GM21529 (cell line): ENCODE results near the gene RHOD.

Source experiments
- ATAC-seq: cut with Tn5 transposase; IDR thresholded peaks from one replicate; pipeline ENCODE4 v1.9.1; 2021; ENCODE audit not compliant: unreplicated experiment

Gene RHOD

DNA sequence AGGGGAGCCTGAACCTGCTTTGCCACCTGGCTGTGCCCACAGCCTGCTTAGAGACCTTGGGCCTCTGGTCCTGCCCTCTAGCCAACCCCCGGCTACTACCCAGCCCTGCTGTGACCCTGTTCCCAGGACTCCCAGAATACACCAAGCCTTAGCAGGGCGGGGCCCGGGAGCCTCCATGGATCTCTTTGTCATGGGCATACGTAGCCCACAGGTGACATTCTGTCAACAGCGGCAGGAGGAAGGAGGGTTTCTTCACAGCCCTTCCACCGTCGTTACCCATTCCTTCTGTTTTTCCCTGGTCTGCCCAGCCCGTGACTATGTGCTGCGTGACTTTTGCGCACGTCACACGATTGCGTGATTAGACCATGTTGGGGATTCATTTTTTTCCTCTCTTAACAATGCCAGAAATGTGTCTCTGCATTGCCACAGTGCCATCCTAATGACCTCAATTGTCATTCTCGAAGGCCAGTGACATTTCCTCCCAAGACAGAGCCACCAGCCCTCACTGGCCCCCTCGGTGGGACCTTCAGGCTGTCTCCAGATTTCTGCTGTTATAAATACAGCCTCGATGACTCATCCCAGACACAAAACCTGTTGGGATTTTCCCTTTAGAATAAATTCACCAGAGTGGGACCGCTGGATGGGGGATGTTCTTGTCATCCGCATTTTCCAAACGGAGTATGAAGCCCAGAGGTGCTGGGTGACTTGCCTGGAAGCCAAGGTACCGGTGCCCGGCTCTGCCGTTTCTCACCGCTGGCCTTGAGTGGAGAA lies 24.7 kb upstream of the RHOD start:
- ATAC-seq, result no peak

DNA sequence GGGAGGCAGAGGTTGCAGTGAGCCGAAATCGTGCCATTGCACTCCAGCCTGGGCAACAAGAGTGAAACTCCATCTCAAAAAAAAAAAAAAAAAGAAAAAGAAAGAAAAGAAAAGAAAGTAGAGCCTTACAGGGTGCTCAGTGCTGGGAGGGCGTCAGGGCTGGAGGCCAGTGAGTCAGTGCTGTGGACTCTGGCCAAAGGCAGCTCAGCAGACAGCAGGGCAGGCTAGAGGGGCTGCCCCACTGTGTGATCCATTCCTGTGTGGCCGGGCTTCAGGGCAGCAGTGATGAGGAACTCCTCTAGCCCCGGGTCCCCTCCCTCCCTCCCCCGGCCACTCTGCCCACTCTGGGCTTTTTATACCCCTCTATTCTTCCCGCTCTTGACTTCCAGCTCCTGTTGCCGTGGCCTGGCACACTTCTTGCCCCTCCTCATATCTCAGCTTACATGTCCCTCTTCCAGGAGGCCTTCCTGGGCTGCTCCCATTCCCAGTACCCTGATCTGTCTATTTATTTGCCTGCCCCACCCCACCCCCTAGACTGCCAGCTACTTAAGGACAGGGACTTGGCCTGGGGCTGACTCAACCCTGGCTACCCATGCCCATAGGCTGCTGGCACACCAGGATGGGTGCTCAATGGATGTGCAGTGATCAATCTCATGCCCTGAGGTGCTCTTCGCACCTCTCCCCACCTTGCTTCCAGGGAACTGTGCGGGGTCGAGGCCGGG lies 23.7 kb upstream of the RHOD start:
- no peak for ATAC-seq

DNA sequence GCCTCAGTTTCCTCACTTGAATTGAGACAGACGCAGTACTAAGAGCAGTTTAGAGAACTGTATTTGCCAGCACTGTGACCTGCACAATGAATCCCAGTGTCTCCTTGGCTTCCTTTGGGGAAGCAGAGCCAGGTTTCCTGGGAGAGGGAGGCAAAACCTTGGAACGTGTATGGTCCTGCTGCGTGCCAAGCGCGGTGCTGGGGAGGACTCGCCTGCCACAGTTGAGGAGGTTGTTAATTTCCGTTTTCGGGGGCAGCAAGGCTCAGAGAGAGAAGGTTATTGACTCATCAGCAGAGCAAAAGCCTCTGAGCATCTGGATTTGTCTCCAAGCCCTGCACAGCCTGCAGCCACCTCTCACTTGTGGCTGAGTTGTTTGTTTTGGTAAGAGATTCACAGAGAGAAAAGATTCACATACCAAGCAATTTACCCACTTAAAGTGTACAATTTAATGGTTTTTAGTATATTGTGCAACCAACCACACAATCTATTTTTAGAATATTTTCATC lies 22.9 kb upstream of the RHOD start:
- no peak for ATAC-seq

DNA sequence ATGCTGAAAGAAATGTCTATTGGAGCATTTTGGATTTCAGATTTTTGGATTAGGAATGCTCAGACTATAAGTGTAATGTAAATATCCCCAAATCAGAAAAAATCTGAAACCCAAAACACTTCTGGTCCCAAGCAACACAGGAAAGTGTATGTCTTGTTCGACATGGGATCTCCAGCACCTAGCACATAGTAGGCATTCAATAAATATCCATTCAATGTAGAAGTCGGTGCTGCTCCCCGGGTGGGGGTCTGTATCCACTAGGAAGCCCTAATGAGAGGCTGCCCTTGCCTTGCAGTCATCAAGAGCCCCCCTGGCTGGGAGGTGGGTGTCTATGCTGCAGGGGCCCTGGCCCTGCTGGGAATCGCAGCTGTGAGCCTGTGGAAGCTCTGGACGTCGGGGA lies 22.3 kb upstream of the RHOD start:
- no peak for ATAC-seq

DNA sequence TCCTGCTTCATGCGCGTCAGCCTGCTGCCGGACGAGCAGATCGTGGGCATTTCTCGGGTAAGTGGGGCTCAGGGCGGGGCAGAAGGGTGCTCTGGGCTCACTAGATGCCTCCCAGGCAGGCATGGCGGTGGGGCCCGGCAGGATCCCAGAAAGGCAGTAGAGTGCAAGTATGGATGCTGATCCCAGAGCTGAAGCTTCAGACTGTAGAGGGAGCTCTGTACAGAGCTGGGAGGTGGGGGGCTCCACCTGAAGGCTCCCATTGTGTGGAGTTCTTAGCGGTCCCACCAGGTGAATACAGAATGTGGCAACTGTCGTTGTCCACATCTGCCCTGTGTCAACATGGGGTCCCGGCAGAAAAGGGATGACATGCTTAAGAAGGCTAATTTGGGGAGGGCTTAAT lies 16.5 kb upstream of the RHOD start:
- ATAC-seq, result no peak

DNA sequence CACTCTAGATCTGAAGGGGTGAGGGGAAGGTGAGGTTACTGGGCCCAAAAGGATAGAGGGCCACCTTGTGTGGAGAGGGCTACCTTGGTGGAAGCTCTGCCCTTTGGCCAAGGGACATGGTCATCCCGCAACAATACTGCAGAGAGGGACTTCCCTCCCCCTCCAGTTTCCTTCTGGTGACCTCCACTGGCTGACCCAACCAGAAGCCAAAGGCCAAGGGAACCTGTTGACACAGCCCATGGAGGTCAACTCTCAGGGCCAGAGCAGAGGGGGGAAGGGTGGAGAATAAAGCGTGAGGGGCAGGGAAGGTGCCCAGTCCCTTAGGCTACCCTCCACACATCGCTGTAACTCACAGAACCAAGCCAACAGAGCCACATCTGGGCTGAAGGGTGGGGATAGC lies 15.0 kb upstream of the RHOD start:
- no peak for ATAC-seq

DNA sequence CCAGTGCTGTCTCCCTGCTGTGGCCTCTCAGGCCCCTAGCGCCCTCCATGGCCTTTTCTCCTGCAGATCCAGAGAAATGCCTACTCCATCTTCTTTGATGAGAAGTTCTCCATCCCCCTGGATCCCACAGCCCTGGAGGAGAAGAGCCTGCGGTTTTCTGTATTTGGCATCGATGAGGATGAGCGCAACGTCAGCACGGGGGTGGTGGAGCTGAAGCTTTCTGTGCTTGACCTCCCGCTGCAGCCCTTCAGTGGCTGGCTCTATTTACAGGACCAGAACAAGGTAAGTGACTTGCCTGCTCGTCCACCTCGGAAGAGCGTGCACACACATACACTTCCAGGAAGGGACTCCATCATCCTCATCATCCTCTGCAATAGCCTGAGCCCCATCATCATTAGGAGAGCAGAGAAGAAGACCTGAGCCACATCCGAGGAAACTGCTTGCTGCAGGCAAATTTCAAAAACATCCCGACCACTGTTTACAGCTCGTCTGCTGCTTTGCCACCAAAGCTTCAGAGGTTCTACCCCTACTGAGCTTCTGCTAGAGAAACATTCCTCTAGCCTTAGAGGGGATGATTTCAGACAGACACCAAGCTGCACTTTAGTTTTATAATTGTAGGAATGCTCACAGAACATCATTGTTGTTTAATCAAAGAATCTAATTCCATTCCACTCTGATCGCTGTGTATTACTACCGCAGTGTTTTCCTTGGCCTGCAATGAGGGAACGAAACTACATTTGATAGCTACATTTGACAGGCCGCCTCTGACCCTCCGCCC lies 12.9 kb upstream of the RHOD start:
- ATAC-seq, result no peak

DNA sequence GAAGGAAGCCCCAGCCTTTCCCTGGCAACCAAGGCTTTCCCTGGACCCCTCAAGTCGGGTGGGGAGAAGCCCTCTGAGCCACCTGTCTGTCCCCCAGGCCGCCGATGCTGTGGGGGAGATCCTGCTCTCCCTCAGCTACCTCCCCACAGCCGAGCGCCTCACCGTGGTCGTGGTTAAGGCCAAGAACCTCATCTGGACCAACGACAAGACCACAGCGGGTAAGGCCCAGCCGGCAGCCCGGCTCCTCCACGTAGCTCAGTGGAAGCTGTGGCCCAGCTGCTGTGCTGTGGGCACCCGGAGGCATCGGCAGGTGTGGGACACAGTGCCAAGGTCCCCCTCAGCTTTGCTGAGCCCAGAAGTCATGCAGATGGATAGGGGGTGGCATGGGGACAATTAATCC lies 12.2 kb upstream of the RHOD start:
- ATAC-seq, result no peak

DNA sequence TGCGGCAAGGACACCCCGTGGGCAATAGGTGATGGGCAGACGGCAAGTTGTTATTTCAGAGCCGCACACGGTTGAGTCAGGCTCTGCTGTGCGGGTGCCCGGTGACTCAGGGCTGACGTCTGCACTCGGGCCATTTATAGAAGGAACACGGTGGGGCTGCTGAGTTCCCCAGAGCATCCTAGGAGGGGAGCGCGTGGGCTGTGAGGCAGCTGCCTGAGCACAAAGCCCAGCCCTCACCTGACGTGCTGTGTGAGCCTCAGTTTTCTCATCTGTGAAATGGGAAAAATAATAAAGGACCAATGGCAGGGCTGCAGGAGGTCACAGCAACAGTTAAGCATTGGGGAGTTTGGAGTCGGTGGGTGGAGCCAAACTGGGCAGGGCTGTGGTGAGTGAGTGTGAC lies 11.3 kb upstream of the RHOD start:
- ATAC-seq, result no peak

DNA sequence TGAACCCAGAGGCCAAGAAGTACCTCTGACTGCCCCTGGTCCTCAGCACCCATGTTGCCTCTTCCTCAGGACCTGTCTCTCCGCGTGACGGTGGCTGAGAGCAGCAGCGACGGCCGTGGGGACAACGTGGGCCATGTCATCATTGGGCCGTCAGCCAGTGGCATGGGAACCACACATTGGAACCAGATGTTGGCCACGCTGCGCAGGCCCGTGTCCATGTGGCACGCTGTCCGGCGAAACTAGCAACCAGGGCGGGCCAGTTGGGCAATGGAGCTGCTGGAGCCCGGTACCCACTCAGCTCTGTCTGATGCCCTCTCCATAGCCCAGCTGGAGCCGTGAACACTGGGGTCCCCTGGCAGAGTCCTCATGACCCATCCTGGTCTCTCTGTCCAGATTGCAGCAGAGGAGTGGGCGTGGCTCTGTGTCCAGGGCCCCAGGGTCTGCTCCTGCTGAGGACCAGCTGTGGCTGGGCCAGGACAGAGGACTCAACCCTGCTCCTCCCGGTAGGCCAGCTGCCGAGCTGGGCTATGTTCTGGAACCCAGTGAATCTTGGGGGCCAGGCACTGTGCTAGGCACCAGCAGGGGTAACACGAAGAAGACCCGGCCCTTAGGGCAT lies 8.0 kb upstream of the RHOD start:
- no peak for ATAC-seq

DNA sequence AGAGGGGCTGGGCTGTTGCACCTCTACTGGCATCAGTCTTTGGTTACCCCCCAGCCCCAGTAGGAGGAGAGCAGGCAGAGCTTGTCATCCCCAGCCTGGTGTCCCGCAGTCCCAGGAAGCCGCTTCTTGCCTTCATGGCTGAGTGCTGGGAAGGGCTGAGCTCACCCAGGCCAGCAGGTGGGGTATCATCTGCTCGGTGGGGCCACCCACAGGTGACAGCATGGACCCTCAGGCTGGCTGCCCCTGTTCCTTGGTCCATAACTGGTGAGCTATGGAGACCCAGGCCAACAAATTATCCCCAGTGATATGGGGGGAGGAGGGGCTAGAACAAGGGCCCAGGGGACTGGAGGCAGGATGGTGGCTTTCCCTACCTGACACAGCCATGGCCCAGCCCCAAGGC lies 6.5 kb upstream of the RHOD start:
- no peak for ATAC-seq

DNA sequence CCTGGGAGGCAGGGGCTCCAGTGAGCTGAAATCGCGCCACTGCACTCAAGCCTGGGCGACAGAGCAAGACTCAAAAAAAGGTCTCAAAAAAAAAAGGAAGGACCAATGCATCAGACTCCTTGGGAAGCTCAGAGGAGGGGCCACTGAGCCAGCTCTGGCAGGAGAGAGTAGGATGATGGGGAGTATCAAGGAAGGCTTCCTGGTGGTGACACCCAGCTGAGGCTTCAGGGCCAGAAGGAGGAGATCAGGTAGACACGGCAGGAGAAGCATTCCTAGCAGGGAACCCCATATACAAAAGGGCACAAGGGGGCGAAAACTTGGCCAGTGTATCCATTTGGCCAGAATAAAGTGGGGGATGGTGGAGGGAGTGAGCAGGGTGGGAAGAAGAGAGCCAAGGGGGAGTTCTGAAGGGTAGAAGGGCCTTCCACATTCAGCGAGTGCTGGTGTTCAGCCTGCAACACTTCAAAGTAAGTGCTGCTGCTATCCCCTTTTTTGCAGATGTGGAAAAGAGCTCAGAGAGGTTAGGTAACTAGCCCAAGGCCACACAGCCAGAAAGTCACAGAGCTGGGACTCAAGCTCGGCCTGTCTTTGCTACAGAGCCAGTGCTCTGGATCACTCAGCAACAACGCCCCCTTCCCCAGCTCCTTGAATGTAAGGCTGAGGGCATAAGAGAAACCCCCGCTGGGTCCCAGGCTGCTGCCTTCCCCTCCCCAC lies 5.3 kb upstream of the RHOD start:
- no peak for ATAC-seq

DNA sequence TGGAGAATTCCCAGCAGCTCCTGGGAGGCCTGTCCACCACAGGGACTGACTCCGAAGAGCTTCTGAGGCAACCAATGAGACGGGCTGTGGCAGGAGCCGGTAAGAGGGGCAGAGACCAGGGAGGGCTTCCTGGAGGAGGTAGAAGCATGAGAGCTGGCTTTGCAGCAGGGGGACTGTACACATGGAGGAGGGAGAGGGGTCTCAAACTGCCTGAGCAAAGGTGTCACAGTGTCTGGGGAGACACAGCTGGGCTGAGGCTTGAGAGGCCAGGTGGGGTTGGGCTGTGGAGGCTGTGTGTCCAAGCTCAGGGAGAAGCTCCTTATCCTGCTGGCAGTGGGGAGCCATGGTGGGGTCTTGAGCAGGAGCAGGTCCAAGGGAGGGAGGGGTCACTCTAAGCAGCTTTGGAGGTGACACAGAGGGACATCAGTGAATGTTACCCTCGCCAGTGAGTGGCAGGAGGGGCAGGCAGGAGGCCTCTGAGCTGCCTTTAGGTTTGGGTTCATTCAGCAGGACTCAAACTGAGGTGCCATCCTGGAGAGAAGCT lies 4.6 kb upstream of the RHOD start:
- ATAC-seq, result no peak

DNA sequence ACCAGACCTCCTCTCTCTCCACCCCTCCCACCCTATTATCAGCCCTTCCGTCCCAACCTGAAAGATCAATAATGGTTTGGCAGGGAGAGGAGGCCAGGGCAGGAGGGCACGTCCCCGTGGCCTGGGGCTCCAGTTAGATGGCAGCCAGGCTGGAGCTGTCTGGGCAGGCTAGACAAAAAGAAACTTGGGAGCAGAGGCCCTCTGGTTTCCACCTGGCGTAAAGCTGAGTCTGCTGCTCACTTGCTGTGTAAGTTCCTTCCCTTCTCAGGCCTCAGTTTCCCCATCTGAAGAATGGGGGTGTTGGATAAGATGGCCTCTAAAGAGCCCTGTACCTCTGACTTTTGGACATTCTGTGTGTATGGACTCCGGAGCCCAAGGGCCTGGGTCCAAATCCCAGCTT lies 3.8 kb upstream of the RHOD start:
- ATAC-seq, result no peak

DNA sequence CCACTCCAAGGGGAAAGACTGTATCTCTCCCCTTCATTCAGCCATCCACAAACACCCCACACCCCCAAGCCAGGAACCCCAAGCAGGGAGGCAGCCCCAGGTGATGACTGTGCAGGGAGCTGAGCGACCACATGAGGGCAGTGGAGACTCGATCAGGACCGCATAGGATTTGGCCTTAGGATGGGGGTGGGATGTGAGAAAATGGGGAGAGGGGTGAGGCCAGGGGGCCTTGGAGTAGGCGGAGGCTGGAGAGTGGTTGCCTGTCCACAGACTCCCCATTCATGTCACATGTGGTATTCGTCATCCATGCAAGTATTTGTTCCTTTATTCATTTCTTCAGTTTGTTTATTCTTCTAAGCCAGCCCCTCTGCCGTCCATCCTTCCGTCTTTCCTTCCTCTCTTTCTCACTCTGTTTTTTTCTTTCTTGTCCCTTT lies 2.7 kb upstream of the RHOD start:
- no peak for ATAC-seq

DNA sequence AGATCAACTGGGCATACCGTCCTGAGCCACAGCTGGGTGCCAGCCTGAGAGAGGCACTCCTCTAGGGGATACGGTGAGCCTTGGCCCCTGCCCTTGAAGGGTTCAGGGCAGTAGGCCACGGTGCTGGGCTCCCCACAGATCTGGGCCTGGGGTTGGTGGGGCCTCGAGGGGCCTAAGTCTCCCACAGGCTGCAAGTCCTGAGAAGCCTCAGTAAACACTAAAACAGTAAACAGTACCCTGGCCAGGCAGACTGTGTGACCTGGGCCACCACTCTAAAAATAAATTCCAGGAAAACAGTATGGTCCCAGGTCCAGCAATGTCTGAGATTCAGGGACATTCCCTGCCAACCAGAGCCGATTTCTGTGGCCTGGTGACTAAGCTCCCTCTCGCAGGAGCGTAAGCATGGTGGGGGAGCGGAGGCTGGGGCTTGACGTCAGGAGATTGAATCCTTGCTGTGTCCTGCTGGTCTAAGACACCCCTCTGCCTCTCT lies 2.3 kb upstream of the RHOD start:
- ATAC-seq, result no peak

DNA sequence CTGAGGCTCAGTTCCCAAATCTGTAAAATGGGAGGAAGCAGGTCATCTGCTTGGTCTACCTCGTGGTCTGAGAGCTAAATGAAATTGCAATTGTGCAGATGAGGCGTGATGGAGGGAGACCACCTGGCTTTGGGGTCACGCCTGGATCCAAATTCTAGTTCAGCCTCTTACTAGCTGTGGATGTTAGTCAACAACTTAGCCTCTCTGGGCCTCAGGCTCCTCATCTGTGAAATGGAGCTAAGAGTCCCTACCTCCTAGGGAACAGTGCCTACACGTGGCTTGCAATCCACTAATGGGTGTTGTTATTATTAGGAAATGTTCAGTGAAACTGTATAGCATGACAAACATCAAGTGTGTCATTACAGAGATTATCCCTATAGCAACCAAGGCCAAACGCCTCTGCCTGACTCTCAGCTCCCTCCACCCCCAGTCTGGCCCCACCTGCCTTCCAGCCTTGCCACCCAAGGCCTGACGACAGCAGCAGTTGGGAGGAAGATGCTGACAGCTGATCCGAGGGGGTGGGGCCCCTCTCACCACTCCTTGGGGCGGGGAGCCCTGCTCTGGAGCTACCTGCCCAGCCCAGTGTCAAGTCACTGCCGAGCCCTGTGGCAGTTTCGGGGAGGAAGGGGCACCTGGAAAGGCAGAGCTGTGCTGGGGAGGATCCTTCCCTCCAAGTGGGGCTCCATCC lies 1.7 kb upstream of the RHOD start:
- ATAC-seq, result no peak

DNA sequence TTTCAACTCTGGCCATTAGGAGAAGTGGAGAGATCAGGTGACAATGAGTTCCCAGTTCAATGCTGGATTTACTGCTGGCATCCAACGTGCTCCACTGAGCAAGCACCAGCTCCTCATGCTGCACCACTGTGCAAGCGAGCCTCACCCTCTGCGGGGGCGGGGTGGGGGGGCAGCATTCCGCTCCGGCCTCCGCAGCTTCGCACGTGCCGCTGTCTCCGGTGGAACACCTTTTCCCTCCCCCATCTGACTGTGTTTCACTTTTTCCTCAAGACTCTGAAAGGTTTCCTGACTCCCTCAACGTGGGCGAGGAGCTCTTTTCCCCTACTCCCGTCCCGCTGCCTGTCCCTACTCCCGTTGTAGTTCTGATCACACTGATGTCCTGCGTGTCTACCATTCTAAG lies 835 bp upstream of the RHOD start:
- no peak for ATAC-seq

DNA sequence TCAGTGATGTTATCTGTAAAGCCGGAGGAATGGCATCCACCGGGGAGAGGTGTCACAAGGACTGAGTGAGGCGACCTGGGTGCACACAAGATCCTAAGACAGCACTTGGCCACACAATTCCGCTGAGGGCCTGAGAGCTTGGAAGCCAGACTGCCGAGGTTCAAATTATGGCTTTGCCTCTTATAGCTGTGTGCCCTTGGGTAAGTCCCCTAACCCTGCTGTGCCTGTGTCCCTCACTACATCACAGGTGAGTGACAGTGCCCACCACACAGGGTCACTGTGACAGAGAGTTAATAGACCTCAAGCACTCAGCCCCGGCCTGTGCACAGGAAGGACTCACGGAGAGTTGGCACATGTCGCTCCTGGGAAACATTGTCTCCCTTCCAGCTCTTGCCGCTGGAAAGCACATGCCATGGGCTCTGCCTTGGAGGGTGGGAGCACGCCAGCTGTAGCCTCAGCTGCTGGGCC lies 592 bp downstream of the RHOD start:
- no peak for ATAC-seq

DNA sequence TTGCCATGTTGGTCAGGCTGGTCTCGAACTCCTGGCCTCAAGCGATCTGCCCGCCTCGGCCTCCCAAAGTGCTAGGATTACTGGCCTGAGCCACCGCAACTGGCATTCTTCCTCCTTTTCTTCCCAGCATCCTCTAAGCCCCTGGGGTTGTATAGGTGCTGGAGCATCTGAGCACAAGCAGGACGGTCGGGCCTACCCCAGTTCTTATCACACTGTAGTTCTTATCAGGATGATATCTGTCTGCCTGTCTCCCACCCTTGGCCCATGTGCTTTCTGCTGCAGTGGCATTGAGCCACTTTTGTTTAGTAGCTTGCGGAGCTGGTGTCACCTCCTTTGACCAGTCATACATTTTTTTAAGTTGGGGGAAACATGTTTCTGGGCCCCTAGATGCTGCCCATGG lies 1.9 kb downstream of the RHOD start:
- no peak for ATAC-seq
